Panc1 (cell line): Measurements from ENCODE around the gene CLNK.

ENCODE experiments used
- SIN3A ChIP-seq: IDR thresholded peaks from 2 replicates; pipeline ENCODE4 v1.6.1; 2012; ENCODE audit warnings: low read depth, mild to moderate bottlenecking, low read length, moderate library complexity, borderline replicate concordance; ENCODE audit not compliant: insufficient read depth
- TF ChIP-seq, protein P1 (sequence below): fragments of 450-650 bp; IDR thresholded peaks from 2 replicates; pipeline ENCODE4 v1.5.1; 2017; ENCODE audit warnings: mild to moderate bottlenecking

DNA sequence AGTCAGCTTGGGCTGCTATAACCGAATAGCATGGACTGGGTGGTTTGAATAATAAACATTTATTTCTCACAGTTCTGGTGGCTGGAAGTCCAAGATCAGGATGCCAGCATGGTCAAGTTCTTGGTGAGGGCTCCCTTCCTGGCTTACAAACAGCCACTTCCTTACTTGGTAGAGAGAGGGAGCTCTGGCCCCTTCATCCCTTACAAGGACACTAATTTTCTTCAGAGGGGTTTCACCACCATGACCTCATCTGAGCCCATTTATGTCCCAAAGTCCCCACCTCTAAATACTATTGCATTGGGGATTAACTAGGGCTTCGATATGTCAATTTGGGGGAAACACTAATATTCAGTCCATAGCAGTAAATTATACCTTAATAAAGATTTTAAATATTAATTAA lies 61.8 kb downstream of the CLNK start:
- TF ChIP-seq, protein P1, sequence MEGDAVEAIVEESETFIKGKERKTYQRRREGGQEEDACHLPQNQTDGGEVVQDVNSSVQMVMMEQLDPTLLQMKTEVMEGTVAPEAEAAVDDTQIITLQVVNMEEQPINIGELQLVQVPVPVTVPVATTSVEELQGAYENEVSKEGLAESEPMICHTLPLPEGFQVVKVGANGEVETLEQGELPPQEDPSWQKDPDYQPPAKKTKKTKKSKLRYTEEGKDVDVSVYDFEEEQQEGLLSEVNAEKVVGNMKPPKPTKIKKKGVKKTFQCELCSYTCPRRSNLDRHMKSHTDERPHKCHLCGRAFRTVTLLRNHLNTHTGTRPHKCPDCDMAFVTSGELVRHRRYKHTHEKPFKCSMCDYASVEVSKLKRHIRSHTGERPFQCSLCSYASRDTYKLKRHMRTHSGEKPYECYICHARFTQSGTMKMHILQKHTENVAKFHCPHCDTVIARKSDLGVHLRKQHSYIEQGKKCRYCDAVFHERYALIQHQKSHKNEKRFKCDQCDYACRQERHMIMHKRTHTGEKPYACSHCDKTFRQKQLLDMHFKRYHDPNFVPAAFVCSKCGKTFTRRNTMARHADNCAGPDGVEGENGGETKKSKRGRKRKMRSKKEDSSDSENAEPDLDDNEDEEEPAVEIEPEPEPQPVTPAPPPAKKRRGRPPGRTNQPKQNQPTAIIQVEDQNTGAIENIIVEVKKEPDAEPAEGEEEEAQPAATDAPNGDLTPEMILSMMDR = peak; percentile 38
- no peak for TF ChIP-seq SIN3A
